Measurements from ENCODE around the gene DNMT3B. TPM values are rescaled to one million over a fixed set of nuclear protein-coding genes. Genes with fewer than 3 reads are reported as not detected.

The DNMT3B gene
- total RNA-seq, 1 experiment from 2014 or later, result 682 TPM

DNA sequence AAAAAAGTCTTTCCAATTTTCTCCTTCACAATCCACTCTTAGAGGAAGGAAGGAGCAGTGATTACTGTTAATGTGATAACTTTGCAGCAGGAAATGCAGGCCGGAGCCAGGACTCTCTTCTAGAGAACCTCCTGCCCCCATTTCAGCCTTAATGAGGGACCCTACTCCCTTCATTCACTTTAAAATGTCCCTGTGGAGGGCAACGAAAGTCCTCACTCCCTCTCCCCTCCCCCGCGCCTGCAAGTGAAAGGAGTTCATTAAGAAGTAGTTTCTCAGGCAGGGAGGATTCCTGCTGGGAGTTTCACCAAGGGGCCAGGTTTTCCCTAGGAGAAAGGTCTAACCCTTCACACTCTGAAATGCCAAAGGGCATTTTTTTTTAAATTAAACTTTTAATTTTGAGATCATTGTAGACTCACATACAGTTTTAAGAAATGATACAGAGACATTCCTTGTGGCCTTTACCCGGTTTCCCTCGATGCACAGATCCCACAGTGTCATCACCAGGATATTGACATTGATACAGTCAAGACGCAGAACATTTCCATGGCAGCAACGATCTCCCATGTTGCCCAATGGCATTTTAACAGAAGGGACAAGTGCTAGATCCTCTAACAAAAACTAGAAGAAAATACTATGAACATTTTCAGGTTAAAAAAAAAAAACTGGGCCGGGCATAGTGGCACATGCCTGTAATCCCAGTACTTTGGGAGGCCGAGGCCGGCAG lies 12.1 kb upstream of the DNMT3B start (continued):
- TF ChIP-seq, protein P1, sequence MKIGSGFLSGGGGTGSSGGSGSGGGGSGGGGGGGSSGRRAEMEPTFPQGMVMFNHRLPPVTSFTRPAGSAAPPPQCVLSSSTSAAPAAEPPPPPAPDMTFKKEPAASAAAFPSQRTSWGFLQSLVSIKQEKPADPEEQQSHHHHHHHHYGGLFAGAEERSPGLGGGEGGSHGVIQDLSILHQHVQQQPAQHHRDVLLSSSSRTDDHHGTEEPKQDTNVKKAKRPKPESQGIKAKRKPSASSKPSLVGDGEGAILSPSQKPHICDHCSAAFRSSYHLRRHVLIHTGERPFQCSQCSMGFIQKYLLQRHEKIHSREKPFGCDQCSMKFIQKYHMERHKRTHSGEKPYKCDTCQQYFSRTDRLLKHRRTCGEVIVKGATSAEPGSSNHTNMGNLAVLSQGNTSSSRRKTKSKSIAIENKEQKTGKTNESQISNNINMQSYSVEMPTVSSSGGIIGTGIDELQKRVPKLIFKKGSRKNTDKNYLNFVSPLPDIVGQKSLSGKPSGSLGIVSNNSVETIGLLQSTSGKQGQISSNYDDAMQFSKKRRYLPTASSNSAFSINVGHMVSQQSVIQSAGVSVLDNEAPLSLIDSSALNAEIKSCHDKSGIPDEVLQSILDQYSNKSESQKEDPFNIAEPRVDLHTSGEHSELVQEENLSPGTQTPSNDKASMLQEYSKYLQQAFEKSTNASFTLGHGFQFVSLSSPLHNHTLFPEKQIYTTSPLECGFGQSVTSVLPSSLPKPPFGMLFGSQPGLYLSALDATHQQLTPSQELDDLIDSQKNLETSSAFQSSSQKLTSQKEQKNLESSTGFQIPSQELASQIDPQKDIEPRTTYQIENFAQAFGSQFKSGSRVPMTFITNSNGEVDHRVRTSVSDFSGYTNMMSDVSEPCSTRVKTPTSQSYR (CRISPR knock-in tag; IDR thresholded peaks at IDR 0.05), result peak; percentile 82
- TF ChIP-seq FOXK1 (CRISPR knock-in tag; IDR thresholded peaks at IDR 0.05), result peak; percentile 33; the same call in 1 of the 2 replicates
- TF ChIP-seq, protein P2, sequence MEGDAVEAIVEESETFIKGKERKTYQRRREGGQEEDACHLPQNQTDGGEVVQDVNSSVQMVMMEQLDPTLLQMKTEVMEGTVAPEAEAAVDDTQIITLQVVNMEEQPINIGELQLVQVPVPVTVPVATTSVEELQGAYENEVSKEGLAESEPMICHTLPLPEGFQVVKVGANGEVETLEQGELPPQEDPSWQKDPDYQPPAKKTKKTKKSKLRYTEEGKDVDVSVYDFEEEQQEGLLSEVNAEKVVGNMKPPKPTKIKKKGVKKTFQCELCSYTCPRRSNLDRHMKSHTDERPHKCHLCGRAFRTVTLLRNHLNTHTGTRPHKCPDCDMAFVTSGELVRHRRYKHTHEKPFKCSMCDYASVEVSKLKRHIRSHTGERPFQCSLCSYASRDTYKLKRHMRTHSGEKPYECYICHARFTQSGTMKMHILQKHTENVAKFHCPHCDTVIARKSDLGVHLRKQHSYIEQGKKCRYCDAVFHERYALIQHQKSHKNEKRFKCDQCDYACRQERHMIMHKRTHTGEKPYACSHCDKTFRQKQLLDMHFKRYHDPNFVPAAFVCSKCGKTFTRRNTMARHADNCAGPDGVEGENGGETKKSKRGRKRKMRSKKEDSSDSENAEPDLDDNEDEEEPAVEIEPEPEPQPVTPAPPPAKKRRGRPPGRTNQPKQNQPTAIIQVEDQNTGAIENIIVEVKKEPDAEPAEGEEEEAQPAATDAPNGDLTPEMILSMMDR (IDR thresholded peaks at IDR 0.05), result no peak
- TF ChIP-seq TP53 (CRISPR knock-in tag; IDR thresholded peaks at IDR 0.05), result 0 out of 2 replicates have a peak, but pooled peaks have one; percentile 50
- TF ChIP-seq TEAD1 (CRISPR knock-in tag; IDR thresholded peaks at IDR 0.05), result peak; percentile 69; the same call in 1 of the 2 replicates
- peak; percentile 69 for TF ChIP-seq ZNF423 (CRISPR knock-in tag; IDR thresholded peaks at IDR 0.05)
- TF ChIP-seq NFE2L1 (CRISPR knock-in tag; IDR thresholded peaks at IDR 0.05), result no peak
- TF ChIP-seq GABPB1 (CRISPR knock-in tag; IDR thresholded peaks at IDR 0.05), result no peak
- TF ChIP-seq, protein P3, sequence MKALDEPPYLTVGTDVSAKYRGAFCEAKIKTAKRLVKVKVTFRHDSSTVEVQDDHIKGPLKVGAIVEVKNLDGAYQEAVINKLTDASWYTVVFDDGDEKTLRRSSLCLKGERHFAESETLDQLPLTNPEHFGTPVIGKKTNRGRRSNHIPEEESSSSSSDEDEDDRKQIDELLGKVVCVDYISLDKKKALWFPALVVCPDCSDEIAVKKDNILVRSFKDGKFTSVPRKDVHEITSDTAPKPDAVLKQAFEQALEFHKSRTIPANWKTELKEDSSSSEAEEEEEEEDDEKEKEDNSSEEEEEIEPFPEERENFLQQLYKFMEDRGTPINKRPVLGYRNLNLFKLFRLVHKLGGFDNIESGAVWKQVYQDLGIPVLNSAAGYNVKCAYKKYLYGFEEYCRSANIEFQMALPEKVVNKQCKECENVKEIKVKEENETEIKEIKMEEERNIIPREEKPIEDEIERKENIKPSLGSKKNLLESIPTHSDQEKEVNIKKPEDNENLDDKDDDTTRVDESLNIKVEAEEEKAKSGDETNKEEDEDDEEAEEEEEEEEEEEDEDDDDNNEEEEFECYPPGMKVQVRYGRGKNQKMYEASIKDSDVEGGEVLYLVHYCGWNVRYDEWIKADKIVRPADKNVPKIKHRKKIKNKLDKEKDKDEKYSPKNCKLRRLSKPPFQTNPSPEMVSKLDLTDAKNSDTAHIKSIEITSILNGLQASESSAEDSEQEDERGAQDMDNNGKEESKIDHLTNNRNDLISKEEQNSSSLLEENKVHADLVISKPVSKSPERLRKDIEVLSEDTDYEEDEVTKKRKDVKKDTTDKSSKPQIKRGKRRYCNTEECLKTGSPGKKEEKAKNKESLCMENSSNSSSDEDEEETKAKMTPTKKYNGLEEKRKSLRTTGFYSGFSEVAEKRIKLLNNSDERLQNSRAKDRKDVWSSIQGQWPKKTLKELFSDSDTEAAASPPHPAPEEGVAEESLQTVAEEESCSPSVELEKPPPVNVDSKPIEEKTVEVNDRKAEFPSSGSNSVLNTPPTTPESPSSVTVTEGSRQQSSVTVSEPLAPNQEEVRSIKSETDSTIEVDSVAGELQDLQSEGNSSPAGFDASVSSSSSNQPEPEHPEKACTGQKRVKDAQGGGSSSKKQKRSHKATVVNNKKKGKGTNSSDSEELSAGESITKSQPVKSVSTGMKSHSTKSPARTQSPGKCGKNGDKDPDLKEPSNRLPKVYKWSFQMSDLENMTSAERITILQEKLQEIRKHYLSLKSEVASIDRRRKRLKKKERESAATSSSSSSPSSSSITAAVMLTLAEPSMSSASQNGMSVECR (CRISPR knock-in tag; IDR thresholded peaks at IDR 0.05; ENCODE audit: borderline replicate concordance), result no peak
- TF ChIP-seq, protein P4, sequence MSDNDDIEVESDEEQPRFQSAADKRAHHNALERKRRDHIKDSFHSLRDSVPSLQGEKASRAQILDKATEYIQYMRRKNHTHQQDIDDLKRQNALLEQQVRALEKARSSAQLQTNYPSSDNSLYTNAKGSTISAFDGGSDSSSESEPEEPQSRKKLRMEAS (CRISPR knock-in tag; IDR thresholded peaks at IDR 0.05), result 0 out of 2 replicates have a peak, but pooled peaks have one; percentile 34
- no peak for TF ChIP-seq NR3C1 (CRISPR knock-in tag; conservative IDR thresholded peaks at IDR 0.05; ENCODE audit: low read depth)
- no peak for TF ChIP-seq RORB (CRISPR knock-in tag; IDR thresholded peaks at IDR 0.05)
- TF ChIP-seq, protein P5, sequence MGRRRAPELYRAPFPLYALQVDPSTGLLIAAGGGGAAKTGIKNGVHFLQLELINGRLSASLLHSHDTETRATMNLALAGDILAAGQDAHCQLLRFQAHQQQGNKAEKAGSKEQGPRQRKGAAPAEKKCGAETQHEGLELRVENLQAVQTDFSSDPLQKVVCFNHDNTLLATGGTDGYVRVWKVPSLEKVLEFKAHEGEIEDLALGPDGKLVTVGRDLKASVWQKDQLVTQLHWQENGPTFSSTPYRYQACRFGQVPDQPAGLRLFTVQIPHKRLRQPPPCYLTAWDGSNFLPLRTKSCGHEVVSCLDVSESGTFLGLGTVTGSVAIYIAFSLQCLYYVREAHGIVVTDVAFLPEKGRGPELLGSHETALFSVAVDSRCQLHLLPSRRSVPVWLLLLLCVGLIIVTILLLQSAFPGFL (CRISPR knock-in tag; IDR thresholded peaks at IDR 0.05; ENCODE audit: borderline replicate concordance), result no peak
- TF ChIP-seq HMGA2 (CRISPR knock-in tag; IDR thresholded peaks at IDR 0.05), result no peak
- TF ChIP-seq TEAD4 (CRISPR knock-in tag; IDR thresholded peaks at IDR 0.05), result no peak

DNA sequence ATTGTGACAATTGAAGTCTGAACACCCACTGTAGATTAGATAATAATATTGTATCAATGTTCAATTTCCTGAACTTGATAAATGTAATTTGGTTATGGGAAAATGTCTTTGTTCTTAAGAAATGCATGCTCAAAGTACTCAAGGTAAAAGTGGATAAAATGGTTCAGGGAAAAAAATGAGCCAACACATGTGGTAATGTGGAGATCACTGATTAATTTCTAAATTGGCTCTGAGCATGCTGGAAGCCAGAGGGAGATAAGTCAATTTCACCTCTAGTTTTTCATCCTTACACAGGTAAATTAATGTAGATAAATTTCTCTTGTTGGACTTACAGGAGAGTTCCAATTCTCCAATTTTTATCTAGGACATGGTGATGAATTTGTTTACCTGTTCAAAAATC lies 10.9 kb upstream of the DNMT3B start:
- no peaks in the 10 kb centered on the region for H3K36me3 Mint-ChIP-seq
- DNase-seq (ENCODE audit: low spot score) (no peak), ATAC-seq (no peak)
- peak overlapping the region; percentile 21 for H3K4me3 Mint-ChIP-seq
- peak overlapping the region; percentile 97 for H3K27ac Mint-ChIP-seq
- CTCF ChIA-PET, result interaction anchor here (0.7 to 1.6 kb wide), 3 partner anchors 27 to 70 kb away, joined by 3 to 5 read pairs (median 4); no protein-coding TSS in a partner anchor
- no peaks in the 10 kb centered on the region for H3K27me3 Mint-ChIP-seq (ENCODE audit: low read depth)
- H3K9me3 Mint-ChIP-seq, result no peaks in the 10 kb centered on the region
- POLR2A ChIA-PET, result interaction anchor here (1.5 kb wide), 1 partner anchor 12 kb away, joined by 3 read pairs; no protein-coding TSS in a partner anchor
- H3K4me1 Mint-ChIP-seq, result peaks cover 82% of the 10 kb centered on the region
- TF ChIP-seq ETV6 (CRISPR knock-in tag; IDR thresholded peaks at IDR 0.05), result no peak
- TF ChIP-seq NFYB (CRISPR knock-in tag; conservative IDR thresholded peaks at IDR 0.05; ENCODE audit: low read depth), result no peak
- TF ChIP-seq CBFB (CRISPR knock-in tag; IDR thresholded peaks at IDR 0.05; ENCODE audit: low read depth), result no peak
- no peak for TF ChIP-seq KAT7 (CRISPR knock-in tag; IDR thresholded peaks at IDR 0.05; ENCODE audit: borderline replicate concordance)
- TF ChIP-seq, protein P6, sequence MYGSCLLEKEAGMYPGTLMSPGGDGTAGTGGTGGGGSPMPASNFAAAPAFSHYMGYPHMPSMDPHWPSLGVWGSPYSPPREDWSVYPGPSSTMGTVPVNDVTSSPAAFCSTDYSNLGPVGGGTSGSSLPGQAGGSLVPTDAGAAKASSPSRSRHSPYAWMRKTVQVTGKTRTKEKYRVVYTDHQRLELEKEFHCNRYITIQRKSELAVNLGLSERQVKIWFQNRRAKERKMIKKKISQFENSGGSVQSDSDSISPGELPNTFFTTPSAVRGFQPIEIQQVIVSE (CRISPR knock-in tag; IDR thresholded peaks at IDR 0.05; ENCODE audit: borderline replicate concordance), result no peak
- no peak for TF ChIP-seq ESRRA (CRISPR knock-in tag; IDR thresholded peaks at IDR 0.05; ENCODE audit: borderline replicate concordance)
- no peak for TF ChIP-seq FOXP1 (CRISPR knock-in tag; IDR thresholded peaks at IDR 0.05; ENCODE audit: borderline replicate concordance)
- TF ChIP-seq OVOL2 (CRISPR knock-in tag; IDR thresholded peaks at IDR 0.05; ENCODE audit: borderline replicate concordance), result no peak
- TF ChIP-seq, protein P7, sequence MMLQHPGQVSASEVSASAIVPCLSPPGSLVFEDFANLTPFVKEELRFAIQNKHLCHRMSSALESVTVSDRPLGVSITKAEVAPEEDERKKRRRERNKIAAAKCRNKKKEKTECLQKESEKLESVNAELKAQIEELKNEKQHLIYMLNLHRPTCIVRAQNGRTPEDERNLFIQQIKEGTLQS (CRISPR knock-in tag; conservative IDR thresholded peaks at IDR 0.05), result no peak

All from WTC11 (cell line).